ENCODE data around the gene UBAP2L.

- TF ChIP-seq EZH2 (IDR thresholded peaks at IDR 0.05; ENCODE audit: insufficient read depth, poor library complexity, severe bottlenecking) (no peak), EZH2phosphoT487 (IDR thresholded peaks at IDR 0.05; ENCODE audit: insufficient read depth, low read depth) (no peak)
Observed at GRCh38 chr1:154174654-154175053, 46.1 kb upstream of the UBAP2L start.
